Measurements from ENCODE around the gene PRKCB.

Gene PRKCB

GRCh38 chr16:24116046-24116776 lies 280.4 kb downstream of the PRKCB start:
- DNase-seq = peak; percentile 62 to 83
- TF ChIP-seq GATA1 (IDR thresholded peaks at IDR 0.05; ENCODE audit: low read depth, low read length) = no peak
- no peak for TF ChIP-seq POLR2A (IDR thresholded peaks at IDR 0.05; ENCODE audit: low read length)

GRCh38 chr16:24116989-24117388 lies 281.2 kb downstream of the PRKCB start:
- no peak for TF ChIP-seq POLR2A (IDR thresholded peaks at IDR 0.05; ENCODE audit: low read length)
- no peak for TF ChIP-seq GATA1 (IDR thresholded peaks at IDR 0.05; ENCODE audit: low read depth, low read length)

GRCh38 chr16:24117680-24118079 lies 281.9 kb downstream of the PRKCB start:
- TF ChIP-seq POLR2A (IDR thresholded peaks at IDR 0.05; ENCODE audit: low read length) (no peak), GATA1 (IDR thresholded peaks at IDR 0.05; ENCODE audit: low read depth, low read length) (no peak)
- no peak for DNase-seq

More at GRCh38 chr16:24116989-24117388, 281.2 kb downstream of the PRKCB start:
- DNase-seq = peak; percentile 28 to 47

- DNase-seq = no peak
- TF ChIP-seq POLR2A (IDR thresholded peaks at IDR 0.05; ENCODE audit: low read length) (no peak), GATA1 (IDR thresholded peaks at IDR 0.05; ENCODE audit: low read depth, low read length) (no peak)
Observed at GRCh38 chr16:24118126-24118821, 282.5 kb downstream of the PRKCB start.

- DNase-seq = no peak
- no peak for TF ChIP-seq POLR2A (IDR thresholded peaks at IDR 0.05; ENCODE audit: low read length)
- no peak for TF ChIP-seq GATA1 (IDR thresholded peaks at IDR 0.05; ENCODE audit: low read depth, low read length)
Observed at GRCh38 chr16:24119807-24120206, 284.0 kb downstream of the PRKCB start.

- no peak for TF ChIP-seq POLR2A (IDR thresholded peaks at IDR 0.05; ENCODE audit: low read length)
- no peak for TF ChIP-seq GATA1 (IDR thresholded peaks at IDR 0.05; ENCODE audit: low read depth, low read length)
- DNase-seq = no peak
Observed at GRCh38 chr16:24123275-24123674, 287.5 kb downstream of the PRKCB start.

GRCh38 chr16:24124291-24124690 lies 288.5 kb downstream of the PRKCB start:
- TF ChIP-seq GATA1 (IDR thresholded peaks at IDR 0.05; ENCODE audit: low read depth, low read length) (no peak), POLR2A (IDR thresholded peaks at IDR 0.05; ENCODE audit: low read length) (no peak)
- DNase-seq = no peak

GRCh38 chr16:24125214-24125613 lies 289.4 kb downstream of the PRKCB start:
- TF ChIP-seq GATA1 (IDR thresholded peaks at IDR 0.05; ENCODE audit: low read depth, low read length) (no peak), POLR2A (IDR thresholded peaks at IDR 0.05; ENCODE audit: low read length) (no peak)
- no peak for DNase-seq

- DNase-seq = no peak
- TF ChIP-seq GATA1 (IDR thresholded peaks at IDR 0.05; ENCODE audit: low read depth, low read length) (no peak), POLR2A (IDR thresholded peaks at IDR 0.05; ENCODE audit: low read length) (no peak)
Observed at GRCh38 chr16:24129412-24129918, 293.7 kb downstream of the PRKCB start.

- no peak for DNase-seq
- TF ChIP-seq GATA1 (IDR thresholded peaks at IDR 0.05; ENCODE audit: low read depth, low read length) (no peak), POLR2A (IDR thresholded peaks at IDR 0.05; ENCODE audit: low read length) (no peak)
Observed at GRCh38 chr16:24130494-24131085, 294.8 kb downstream of the PRKCB start.

- no peak for TF ChIP-seq POLR2A (IDR thresholded peaks at IDR 0.05; ENCODE audit: low read length)
- no peak for TF ChIP-seq GATA1 (IDR thresholded peaks at IDR 0.05; ENCODE audit: low read depth, low read length)
- DNase-seq = no peak
Observed at GRCh38 chr16:24131294-24131693, 295.5 kb downstream of the PRKCB start.

- no peak for DNase-seq
Observed at GRCh38 chr16:24132048-24132796, 296.4 kb downstream of the PRKCB start.

GRCh38 chr16:24132797-24133155 lies 297.0 kb downstream of the PRKCB start:
- no peak for DNase-seq
- TF ChIP-seq GATA1 (IDR thresholded peaks at IDR 0.05; ENCODE audit: low read depth, low read length) (no peak), POLR2A (IDR thresholded peaks at IDR 0.05; ENCODE audit: low read length) (no peak)

More at GRCh38 chr16:24132048-24132796, 296.4 kb downstream of the PRKCB start:
- no peak for TF ChIP-seq POLR2A (IDR thresholded peaks at IDR 0.05; ENCODE audit: low read length)
